RPMI8226 (cell line): ENCODE results near the gene ATP7B.
"Not testable (repeated sequence)": the region's sequence is repeated elsewhere in the genome, so short reads cannot be mapped to it uniquely, and the experiment has no call there.

Experiments used
- DNase-seq: peaks from one replicate; pipeline ENCODE4 v3.0.0-alpha.2; 2015

The ATP7B gene

GRCh38 chr13:51919531-51919930, 91.7 kb downstream of the ATP7B start:
- DNase-seq: no peak

GRCh38 chr13:51916962-51917361, 94.3 kb downstream of the ATP7B start:
- no peak for DNase-seq

DNA sequence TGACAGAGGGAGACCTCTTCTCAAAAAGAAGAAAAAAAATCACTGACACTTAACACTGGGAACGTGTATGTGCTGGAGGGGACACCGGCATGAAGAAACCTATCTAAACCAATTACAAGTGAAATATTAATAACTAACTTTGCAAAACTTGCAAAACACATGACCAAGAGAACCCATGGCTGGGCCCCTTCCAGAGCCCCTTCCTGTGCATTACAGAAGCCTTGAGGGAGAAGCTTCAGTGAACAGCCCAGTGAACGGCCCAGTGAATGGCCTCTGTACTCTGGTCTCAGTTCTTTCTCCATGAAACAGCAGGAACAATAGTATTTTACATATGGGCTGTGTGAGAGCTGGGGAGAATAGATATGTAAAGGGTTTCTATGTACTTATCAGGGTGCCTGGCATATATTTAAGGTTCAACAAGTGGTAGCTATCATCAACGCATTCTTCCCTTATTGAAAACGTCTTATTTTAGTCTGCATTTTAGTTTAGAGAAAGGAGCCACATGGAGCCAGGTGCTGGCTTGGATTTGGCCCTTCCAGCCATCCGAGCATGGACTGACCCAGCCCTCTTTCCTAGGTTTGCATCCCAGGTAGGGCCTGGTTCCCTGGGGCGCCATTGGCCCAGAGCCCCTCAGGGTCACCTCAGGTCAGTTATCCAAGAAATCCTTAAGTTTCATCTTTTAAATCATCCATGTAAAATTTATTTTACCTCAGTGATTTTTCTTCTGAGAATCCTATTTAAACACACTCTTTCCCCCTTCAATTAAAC, 95.0 kb downstream of the ATP7B start:
- DNase-seq: no peak

DNA sequence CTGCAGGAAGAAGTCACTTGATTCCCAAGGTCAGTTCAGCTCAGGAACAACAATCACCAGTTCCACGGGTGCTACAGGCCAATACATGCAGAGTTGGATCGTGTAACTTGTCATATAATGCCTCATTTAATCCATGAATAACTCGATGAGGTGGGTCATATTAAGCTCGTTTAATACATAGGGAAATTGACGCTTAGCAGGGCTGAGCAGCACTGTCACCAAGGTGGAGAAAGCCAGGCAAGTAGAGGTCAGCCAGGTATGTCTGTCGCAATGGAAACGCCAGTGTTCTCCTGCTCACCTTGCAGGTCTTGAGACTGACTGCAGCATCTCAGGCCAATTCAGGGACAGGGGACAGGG, 97.1 kb downstream of the ATP7B start:
- DNase-seq: no peak

- peak; percentile 39 for DNase-seq
Observed at GRCh38 chr13:51913421-51914136, 97.7 kb downstream of the ATP7B start.

GRCh38 chr13:51912511-51913225, 98.6 kb downstream of the ATP7B start:
- DNase-seq: peak; percentile 41

DNA sequence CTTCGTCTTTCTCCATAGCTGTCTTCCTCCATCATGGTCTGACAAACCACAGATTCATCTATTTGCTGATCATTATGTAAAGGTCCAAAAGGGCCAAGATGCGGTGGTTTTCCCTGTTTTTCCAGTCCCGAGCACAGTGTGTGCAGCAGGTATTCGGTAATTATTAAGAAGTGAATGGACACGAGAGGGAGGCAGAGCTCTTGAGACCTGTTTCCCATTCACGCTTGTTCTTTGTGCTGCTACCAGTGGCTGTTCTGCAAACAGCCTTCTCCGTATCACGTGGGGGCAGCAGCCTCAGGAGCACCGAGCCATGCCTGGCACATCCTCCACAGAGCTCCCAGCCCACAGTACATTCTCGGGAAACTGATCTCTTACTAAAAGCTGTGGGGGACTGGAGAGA, 99.2 kb downstream of the ATP7B start:
- DNase-seq: no peak

- no peak for DNase-seq
Observed at GRCh38 chr13:51910508-51910907, 100.7 kb downstream of the ATP7B start.

- DNase-seq: not testable (repeated sequence)
Observed at GRCh38 chr13:51909265-51909664, 102.0 kb downstream of the ATP7B start.

DNA sequence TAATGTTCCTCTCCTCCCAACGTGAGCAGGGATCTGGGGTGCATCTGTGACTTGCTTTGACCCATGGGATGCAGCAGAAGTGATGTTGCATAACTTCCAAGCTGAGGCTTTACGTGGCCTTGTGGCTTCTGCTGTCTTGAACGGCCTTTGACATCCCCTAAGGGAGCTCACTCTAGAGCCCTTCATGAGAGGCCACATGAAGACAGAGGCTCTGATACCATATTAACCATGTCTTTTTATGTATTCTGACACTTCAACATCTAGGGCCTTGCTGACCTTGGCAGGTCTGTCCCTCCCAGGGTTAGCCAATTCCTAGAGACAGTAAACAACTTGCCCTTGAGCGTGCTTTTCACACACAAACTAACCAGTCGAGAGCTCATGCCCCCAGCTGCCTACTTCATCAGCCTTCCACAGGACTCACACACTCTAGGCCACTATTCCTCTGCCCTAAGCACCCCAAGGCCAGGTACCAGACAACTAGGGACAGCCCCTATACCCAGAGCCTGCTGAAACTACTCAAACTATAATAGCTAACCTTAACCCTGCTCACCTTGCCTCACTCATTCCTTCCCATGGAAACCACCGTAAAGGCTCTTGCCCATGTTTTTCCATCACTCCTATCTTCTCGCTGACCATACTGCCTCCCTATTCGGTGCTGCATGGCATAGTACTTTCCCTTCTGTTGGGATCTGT, 104.1 kb downstream of the ATP7B start:
- DNase-seq: no peak

DNA sequence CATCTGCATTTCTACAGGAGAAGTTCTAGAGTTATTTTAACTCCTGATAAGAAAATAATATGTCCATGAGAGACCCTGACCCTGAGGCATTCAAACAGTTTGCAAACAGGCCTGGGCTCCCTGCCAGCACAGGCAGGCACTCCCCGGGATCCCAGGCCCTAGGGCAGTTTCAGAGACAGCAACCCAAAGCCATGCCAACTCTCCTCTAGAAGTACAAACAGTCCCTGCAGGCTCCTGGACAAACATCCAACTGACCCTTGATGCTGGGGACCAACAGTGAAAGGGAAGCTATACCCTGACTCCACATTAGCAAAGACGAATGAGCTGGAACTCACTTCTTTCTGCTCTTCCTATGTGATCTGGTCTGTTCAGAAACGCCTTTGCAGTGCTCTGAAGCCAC, 104.7 kb downstream of the ATP7B start:
- DNase-seq: no peak

GRCh38 chr13:51905787-51906186, 105.5 kb downstream of the ATP7B start:
- no peak for DNase-seq

- DNase-seq: no peak
Observed at GRCh38 chr13:51902776-51903175, 108.5 kb downstream of the ATP7B start.

- DNase-seq: no peak
Observed at GRCh38 chr13:51900471-51900870, 110.8 kb downstream of the ATP7B start.

DNA sequence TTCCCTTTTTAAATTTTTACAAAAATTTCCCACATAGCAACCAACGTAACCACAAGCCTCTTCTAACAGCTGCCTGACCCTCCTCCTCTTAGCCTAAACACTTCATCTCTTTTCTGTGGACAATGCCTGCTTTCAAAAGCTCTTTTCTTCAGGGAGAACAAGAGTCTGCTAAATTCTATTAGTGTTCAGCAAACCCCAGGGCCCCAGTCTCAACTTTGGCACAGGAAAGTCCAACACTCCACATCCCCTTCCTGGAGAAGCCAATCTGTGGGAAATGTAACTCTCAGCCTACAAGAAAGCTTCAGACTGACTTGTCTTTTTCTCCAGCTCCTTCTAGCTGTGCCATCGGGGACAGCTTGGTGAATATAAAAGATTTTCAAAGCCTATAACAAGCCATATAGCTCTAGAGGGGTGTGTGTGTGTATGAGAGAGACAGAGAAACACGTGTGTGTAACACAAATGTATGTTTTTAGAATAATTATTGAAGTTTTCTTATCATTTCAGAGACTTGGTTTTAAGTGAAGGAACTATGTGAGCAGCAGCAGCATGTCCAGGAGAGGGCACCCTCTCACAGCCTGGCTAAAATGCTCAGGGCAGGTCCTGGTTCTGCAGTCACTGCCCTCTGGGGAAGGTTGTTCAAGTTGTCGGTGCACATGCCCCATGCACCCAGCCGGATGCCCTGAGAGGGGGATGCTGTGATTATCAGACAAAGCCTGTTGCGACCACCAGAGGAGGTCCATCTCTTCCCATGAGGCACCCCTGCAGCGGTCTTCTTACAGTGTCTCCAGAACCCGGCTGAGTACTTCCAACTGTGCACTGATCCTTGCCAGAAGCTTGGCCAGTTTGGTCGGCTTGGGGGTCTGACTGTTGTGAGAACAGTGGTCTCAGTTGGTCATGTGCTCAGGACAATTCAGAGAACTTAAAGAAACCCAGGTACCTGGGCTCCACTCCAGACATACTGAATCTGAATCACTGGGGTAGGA, 115.1 kb downstream of the ATP7B start:
- peak; percentile 50 for DNase-seq

DNA sequence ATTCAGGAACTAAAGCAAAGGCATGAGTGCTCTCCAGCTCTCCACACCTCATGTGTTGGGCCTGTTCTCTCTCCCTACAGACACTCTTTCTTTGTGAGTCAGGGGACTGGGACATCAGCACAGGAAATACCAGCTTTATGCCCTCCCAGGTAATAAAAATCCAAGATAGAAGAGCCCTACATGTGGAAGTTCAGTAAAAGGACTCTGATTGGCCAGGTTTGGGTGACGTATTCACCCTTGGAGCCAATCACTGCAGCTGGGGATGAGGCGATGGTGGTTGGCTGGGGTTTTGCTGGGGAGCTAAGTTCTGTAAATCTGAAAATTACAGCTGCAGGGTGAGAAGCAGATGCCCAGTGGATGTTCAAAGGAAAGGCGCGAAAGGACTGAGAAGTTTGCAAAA, 117.0 kb downstream of the ATP7B start:
- peak; percentile 11 for DNase-seq

GRCh38 chr13:51892657-51893056, 118.6 kb downstream of the ATP7B start:
- DNase-seq: no peak

DNA sequence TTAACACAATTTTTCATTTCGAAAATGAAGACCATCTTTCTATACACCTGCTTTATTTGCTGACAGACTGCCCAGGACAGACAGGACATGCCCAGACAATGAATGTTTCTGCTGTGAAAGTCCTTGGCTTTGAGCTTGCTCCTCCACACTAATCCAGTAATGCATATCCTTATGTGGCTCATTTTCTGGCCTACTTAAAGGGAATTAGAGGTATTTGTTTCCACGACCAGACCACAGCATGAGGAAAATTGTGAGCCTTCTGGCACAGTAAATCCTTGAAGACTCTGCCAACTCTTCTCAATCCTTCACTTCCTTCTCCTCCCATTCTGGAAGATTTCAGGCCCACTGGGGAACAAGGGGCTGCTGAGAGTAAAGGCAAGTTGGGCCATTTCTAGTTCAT, 123.8 kb downstream of the ATP7B start:
- DNase-seq: no peak

DNA sequence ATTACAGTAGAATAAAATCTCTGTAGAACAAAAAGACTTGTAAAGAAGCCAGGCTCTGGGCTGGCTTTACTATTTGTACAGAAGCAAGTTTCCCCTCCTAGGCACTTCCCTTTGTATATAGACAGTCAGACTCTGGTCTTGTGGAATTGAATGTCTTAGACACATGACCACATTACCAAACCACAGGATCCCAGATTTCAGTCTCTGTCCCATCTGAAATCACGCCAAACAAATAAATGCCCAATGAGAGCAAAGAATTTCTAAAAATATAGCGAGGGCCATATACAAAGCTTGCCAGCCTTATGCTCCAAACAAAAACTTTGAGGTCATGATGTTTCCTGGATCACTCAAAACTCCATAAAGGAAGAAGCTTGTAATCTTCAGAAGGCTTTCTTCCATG, 125.6 kb downstream of the ATP7B start:
- no peak for DNase-seq

DNA sequence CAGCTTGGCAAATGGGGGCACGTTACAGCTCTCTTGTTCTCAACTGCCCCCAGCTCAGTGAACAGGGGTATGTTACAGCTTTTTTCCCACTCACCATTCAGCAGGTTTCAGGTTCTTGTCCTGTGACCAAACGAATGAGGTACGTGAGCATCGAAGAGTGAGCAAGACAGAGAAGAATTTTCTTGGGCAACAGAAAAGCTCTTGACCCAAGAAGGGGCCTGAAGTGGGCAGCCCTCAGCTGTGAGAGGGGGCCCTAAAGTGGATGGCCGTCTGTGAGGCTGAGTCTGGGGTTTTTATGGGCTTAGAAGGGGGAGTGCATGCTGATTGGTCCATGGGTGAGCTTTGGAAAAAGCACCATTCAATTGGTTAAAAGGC, 128.0 kb downstream of the ATP7B start:
- no peak for DNase-seq
